LNCAP (cell line): ENCODE measurements around the gene PTPRN2.

Source experiments
- CTCF ChIP-seq: fragments of 450-650 bp; IDR thresholded peaks from 2 replicates; pipeline ENCODE4 v1.5.1; 2017; ENCODE audit warnings: mild to moderate bottlenecking

Gene PTPRN2

GRCh38 chr7:158051776-158052175 lies 535.8 kb downstream of the PTPRN2 start:
- no peak for TF ChIP-seq CTCF

GRCh38 chr7:158050978-158051651 lies 536.5 kb downstream of the PTPRN2 start:
- TF ChIP-seq CTCF: no peak

GRCh38 chr7:158050441-158050977 lies 537.1 kb downstream of the PTPRN2 start:
- no peak for TF ChIP-seq CTCF

GRCh38 chr7:158049271-158049670 lies 538.4 kb downstream of the PTPRN2 start:
- no peak for TF ChIP-seq CTCF

- no peak for TF ChIP-seq CTCF
Observed at GRCh38 chr7:158048569-158048968, 539.1 kb downstream of the PTPRN2 start.

- no peak for TF ChIP-seq CTCF
Observed at GRCh38 chr7:158047391-158048059, 540.1 kb downstream of the PTPRN2 start.

GRCh38 chr7:158044482-158044823 lies 543.2 kb downstream of the PTPRN2 start:
- no peak for TF ChIP-seq CTCF
